Fibroblast of upper back skin (primary cell): Measurements from ENCODE around the gene TNRC6B.
"Not testable (repeated sequence)": the region's sequence is repeated elsewhere in the genome, so short reads cannot be mapped to it uniquely, and the experiment has no call there.

Experiments
- DNase-seq: peaks from one replicate; pipeline ENCODE4 v3.0.0-alpha.2; 2013

Gene TNRC6B

DNA sequence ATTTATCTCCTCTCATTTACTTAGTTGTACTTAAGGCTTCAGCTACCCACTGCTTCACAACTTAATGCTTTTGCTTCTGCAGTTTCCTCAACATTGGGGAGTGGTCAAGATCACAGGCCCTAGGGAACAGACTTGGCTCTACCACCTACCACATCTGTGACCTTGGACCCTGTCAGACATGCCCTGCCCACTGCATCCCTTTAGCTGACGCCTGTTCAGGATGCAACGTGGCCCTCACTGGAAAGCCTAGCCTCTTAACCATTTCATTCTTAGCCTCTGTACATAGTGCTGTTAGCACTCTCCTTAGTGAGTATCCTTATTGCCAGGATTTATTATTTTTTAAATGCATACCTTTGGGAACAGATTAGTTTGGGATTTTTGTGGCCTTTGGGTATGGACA, 34.4 kb downstream of the TNRC6B start:
- DNase-seq, result no peak

DNA sequence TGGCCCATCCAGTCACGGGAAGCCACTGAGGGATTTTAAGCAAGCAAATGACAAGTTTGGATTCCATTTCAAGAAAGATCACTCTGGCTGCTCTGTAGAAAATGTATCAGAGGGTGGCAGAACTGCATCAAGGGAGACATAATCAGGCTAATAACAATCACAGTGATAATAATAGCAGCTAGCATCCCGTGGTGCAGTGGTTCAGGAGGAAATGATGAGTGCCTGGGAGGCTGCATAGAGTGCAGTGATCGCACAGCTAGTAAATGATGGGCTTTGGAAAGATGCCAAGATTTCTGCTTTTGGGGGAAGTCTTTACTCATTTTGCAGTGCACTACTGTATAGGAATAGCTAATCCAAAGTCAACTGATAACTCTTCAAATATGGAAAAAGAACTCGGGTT, 35.8 kb downstream of the TNRC6B start:
- no peak for DNase-seq

DNA sequence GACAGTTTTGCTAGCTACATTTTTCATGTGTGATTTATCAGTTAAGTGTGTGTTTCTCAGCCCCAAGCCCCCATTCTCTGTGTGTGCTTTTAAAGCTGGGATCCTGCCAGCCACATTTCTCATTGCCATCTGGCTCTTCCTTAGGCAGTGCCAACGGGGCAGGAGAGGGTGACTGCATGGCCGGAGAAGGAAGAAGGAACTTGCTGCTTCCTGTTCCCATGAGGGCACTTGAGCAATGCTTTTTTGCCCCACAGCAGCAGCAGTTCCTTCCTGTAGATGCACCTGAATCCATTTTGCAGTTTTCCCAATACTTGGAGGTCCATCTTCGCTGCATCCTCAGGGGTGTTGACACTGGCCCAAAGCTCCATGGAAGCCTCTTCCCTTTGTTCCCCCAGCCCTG, 37.5 kb downstream of the TNRC6B start:
- DNase-seq, result peak; percentile 38

DNA sequence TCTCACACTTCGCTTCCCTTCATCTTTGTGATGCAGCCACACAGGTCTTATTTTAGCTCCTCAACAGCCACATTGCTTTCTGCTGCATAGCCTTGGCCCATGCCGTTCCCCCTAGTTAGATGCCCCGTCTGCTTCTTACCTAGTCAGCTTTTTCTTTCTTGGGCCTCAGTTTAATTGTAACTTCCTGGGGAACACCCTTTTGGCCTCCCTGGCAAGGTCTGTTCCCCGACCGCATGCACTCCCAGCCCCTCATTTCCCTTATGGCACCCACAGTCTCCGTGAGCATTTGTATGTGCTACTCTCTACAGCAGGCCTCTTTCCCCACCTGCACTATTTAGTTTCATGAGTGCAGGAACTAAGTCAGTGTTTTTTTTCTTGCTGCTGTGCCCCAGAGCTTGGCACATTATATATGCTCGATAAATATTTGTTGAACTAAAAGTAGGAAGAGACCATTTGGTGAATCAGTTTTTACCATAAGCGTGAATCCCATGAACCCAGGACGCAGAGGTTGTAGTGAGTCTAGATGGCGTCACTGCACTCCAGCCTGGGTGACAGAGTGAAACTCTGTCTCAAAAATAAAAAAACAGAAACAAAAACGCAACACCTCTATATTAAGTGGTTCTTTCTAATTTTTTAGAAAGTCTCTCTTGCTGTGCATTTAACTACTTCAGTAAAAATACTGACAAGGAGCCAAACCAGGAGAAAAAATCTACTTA, 38.5 kb downstream of the TNRC6B start:
- no peak for DNase-seq

DNA sequence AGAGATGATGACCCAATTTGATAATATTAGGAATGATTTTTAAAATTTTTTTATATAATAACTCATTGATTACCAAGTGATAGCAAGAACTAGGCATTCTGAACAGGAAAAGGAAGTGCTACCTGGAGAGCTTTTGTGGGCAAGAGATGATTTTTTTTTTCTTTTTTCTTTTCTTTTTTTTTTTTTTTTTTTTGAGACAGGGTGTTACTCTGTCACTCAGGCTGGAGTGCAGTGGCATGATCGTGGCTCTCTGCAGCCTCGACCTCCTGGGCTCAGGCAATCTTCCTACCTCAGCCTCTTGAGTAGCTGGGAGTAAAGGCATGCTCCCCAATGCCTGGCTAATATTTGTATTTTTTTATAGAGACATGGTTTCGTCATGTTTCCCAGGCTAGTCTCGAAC, 40.4 kb downstream of the TNRC6B start:
- DNase-seq, result no peak

DNA sequence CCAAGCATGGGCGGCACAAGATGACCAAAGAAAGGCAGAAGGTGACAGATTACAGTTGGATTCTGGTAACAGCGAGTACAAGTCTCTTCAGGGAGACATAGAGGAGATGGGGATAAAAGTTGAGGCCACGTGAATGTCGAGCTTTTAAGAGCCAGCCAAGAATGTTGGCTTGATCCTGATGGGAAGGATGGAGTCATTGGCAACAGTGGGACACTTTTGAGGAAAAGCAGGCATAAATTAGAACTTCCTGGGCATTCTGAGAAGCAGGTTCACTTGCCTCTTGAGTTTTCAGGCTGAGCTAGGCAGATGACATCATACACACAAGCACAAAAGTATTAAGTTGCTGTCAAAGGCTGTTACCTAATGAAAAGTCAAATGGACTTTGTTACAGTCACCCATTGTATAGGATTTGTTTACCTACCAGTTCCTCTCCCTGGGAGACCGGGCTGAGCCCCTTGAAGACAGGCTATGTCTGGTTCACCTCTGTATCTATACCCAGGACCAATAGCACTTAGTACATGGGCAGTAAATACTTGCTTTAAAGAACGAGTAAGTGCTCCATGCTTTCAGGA, 41.1 kb downstream of the TNRC6B start:
- DNase-seq, result no peak

DNA sequence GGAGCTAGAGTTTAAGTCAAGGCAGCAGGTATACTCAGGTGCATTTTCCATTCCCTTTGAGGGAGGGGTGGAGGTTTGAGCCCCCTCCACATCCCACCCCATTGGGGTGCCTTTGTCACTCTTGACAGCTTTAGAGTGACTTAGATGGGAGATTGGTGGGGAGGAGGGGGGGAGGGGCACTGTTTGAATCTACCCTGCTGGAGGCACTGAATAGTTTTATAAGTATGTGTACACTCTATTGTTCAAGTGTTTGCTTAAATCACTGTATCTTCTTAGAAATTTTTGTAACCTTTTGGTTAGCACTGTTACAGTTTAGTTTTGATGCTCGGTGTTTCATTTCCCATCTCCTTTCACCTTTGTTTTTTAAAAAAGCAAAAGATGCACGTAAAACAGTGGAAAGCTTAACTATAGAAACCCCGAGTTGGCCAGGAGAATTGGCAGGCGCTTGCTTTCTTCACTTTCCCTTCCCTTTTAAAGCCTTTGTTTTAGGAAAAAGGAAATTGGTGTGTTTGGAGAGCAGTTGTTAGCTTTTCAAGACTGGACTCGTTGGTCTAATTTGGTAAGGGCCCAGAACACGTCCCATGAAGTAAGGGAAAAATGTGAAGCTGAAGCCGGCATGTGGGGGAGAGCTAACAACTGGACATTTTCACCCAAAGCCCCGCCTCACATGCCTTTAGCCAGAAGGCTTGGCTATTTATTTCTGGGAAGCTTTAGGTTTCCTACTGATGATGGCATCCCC, 42.8 kb downstream of the TNRC6B start:
- DNase-seq, result no peak

DNA sequence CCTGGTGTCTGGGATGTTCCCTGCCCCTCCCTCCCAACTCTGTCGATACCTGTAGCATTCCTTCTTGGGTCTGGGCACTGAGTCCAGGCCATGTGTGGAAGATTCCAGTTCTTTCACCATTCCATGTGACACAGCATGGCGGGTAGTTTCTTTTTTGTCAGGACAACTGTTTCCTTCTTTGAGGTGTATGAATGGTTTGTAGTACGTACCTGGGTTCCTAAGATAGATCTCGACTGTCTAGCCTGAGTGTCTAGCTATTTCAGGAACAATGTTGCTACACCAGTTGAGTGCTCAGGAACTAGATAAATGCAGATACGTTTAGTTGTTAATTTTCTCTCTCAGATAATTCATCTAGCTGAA, 43.3 kb downstream of the TNRC6B start:
- DNase-seq, result no peak

DNA sequence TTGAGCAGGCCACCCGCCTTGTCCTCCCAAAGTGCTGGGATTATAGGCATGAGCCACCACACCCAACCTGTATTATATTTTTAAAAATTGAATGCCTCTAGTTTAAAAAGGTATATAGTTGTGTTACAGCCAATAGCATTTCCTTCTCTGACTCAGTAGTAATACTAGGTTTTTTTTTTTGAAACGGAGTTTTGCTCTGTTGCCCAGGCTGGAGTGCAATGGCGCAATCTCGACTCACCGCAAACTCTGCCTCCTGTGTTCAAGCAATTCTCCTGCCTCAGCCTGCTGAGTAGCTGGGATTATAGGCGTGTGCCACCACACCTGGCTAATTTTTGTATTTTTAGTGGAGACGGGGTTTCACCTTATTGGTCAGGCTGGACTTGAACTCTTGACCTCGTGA, 45.3 kb downstream of the TNRC6B start:
- not testable (repeated sequence) for DNase-seq

DNA sequence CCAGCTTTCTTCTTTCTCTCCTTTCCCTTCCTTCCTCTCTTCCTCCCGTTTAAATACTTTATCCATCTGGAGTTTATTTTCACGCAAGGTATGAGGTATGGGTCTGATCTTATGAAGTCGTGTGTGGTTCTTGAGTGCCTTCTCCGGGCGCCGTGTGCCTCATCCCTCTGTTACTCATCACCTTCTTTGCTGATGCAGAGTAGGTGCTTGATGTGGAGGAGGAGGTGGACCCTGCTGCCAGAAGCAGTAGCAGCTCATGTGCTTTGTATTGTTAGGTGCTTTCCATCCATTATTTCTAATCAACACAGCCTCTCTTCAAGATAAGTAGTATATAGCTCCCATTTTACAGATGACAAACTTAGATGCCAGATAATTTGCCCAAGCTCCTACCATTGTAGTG, 47.0 kb downstream of the TNRC6B start:
- no peak for DNase-seq

DNA sequence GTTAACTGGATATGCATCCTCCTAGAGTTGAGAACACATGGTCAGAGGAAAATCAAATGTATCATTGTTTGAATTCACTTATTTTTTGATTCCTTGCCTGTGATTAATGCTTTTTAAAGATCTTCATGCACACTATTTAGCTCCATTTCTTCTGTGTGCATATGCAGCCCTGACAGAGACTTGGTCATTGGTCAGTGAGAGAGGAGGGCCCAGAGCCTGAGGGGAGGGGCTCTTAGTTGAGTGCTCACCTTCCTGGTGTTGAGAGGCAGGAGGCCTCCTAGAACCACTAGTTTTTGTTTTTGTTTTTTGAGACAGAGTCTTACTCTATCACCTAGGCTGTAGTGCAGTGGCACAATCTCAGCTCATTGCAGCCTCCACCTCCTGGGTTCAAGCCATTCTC, 48.9 kb downstream of the TNRC6B start:
- DNase-seq, result no peak

DNA sequence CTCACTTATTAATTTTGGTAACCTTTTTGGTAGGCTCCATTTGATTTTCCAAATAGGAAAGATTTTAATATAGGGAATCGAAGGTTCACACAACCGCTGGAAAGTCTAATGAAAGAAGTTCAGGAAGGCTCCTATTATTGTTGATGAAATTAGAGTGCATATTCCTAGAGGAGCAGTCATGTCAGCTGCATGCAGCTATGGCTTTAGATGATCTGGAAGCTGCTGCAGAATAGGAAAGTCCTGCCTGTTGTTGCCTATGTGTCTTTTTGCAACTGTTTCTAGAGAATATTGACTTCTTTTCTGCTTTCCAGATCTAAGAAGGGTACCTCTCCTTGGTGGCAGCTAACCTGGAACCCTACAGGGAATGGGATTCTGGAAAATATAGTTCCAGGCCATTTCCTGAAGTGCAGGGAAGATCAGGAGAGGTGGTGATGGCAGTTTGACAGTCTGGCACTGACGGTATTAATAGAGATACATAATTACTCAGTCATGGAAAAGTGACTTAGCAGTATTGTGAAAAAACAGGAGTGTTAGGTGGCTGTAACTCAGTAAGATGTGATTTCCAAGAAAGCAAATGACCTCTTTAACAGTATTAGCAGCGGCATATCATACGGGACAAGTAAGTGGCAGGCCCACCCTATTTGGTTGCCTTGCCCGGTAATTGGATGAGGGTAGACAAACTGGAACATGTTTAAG, 54.0 kb downstream of the TNRC6B start:
- DNase-seq, result no peak

DNA sequence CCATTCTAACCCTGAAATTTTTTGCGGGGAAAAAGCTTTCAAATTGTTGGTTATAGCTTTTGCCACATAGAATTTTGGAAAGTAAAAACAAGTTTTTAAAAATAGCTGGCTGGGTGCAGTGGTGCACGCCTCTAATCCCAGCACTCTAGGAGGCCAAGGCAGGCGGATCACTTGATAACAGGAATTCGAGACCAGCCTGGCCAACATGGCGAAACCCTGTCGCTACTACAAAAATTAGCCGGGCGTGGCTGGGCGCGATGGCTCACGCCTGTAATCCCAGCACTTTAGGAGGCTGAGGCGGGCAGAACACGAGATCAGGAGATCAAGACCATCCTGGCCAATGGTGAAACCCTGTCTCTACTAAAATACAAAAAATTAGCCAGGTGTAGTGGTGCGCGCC, 54.9 kb downstream of the TNRC6B start:
- DNase-seq, result no peak

DNA sequence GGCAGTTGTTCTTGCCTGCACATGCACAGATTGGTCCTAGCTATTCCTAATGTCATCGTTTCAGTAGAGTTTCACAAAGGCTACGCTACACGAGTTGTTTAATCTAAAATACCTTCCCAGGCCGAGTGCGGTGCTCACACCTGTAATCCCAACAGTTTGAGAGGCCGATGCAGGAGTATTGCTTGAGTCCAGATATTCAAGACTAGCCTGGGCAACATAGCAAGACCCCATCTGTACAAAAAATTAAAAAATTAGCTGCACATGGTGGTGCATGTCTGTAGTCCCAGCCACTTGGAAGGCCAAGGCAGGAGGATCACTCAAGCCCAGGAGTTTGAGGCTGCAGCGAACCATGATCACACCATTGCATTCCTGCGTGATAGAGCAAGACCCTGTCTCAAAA, 56.2 kb downstream of the TNRC6B start:
- no peak for DNase-seq

DNA sequence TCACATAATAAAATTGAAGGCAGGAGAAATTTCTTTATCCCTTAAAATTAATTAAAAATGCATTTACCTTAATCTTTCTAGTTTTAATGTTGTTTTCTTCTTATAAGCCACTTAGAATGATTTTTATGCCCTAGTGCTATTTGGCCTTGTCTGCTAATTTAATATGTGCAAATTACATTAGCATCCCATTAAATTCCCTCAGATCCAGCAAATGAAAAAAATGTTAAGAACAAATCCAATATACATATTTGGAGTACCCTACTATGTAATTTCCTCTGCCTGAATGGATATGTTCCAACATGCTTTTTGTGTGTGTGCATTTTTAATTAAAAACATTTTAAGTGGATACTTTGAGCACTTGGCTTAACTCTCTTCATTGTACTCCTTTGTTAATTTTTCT, 56.9 kb downstream of the TNRC6B start:
- DNase-seq, result no peak

DNA sequence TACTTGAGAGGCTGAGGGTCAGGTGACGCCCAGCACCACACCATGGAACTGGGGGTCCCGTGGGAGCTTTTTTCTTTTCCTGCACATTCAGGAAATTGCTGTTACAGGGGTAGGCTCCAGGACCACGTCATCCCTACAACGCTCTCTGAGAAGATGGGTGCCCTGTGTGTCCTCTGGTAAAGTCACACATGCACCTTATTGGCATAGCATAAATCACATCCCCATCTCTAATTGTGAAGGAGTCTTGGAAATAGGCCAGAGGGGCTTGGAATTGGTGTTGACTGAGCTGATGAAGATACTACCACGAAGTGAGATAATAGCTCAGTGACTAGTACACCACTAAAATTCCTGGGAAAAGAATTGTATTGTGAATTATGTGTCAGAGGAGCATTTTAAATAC, 57.6 kb downstream of the TNRC6B start:
- DNase-seq, result no peak

DNA sequence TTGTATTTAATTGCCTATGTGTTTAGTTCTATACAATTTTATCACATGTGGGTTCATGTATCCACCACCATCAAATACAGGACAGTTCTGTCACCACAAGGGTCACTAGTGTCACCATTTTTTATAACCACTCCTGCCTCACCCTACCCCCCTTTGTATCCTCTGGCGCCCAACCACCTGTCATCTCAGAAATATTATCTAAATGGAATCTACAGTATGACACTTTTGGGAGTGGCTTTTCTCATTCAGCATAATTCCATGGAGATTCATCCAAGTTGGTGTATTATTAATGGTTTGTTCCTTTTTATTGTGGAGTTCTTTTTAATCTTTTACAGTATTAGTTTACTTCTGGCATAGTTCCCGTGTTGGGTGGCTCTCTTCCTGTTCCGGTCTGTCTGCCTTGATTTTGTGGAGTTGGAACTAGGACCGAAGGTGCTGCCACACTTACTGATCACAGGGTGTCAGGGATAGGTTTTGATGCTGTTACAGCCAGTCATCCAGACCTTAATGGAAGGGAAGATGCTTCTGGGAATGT, 58.5 kb downstream of the TNRC6B start:
- no peak for DNase-seq

DNA sequence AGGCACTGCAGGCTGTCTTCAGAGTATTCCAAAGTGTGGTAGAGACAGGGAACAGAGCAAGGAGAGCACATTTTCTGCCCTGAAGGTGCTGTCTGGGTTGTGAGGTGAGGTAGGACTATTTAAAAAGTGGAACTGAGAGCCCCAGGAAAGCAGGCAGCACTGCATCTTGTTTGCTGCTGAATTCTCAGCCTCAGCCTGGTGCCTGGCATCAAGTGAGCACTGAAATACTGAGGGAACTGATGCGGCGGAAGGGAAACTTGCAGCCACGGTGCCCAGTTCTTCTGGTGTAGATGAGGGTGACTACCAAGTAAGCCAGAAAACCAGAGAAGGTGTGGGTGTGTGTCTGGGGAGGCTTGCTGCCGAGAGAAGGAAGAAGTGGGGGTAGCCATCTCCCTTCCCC, 59.5 kb downstream of the TNRC6B start:
- no peak for DNase-seq

DNA sequence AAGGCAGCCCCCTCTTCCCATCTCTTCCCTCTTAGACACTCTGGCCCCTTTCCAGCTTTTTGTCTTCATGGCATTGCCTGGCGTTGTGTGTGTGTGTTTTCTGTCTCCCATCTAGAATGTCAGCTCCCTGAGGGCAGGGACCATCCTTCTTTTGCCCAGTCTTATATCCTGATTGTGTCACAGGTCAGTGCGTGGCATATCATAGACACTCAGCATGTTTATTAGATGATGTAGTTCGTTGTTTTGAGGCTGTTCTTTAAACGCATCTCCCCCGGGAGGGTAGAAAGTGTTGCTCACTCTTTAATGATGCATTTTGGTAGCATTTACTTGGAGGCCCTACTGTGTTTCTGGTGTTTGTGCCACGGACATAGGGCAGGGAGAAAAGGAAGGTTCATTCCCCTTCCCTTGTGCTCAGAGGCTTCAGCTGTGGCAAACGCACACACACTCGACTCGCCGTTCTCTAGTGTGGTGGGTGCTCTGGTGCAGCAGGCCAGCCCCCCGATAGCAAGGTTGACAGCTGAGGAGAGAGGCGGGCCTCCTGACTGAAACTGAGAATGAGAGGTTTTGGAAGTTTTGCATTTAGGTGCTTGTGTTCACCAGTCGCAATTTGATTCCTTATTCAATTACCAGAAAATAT, 60.2 kb downstream of the TNRC6B start:
- DNase-seq, result no peak

DNA sequence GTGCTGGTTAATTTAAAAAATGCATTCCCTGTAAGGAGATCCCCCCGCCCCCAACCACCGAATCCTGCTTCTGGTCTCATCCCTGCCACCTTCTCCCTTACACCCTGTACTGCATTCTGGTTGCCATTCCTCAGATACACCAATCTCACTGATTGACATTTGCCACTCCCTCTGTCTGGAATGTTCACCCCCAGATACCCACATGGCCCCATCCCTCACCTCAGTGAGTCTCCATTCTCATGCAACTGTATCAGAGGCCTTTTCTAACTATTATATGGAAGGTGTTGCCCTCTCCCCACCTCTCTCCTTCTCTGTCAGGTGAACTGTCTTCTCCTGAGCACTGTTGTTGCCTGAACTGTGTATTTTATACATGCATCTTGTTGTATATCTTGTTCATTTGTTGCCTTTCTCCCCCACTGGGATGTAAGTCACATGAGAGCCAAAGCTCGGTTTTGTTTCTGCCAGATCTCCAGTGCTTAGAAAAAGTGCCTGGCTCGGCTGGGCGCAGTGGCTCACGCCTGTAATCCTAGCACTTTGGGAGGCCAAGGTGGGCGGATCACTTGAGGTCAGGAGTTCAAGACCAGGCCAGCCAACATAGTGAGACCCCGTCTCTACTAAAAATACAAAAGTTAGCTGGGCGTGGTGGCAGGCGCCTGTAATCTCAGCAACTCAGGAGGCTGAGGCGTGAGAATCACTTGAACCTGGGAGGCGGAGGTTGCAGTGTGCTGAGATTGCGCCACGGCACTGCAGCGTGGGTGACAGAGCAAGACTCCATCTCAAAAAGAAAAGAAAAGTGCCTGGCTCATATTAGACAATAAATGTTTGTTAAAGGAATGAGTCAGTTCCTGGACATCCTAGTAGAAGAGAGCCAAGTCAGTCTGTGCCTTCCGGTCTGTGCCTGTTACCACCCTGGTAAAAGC, 61.0 kb downstream of the TNRC6B start:
- no peak for DNase-seq

DNA sequence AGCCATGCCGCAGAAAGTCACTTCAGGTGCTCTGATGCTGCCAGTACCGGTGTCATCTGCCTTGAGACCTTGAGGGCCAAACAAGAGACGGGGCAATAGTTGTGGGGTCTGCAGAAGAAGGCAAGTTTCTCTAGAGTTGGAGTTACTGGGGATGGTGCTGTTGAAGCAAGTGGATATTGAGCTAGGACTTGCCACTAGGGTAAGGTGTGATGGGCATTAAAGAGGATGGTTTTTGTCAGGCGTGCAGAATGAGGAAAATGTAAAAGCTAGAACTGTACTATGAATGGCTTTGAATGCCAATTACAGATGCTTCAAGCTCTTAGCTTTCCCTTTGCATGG, 61.6 kb downstream of the TNRC6B start:
- no peak for DNase-seq

DNA sequence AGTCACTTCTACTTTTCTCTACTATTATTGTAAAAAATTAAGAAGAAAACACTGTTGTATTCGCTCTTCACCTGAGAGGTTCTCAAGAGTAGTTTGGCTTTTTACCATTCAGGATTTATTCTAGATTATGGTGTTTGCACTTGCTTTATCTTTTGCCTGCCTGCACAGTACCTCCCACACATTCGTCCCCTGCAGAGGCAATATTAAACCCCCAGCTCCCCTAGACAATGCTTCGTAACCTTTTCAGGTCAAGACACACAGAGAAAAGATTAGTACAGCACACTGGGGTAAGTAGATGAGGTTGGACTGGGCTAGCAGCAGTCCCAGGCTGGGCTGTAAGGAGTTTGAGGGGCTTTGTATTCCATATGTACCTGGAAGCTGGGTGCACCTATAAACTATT, 62.4 kb downstream of the TNRC6B start:
- DNase-seq, result no peak
